ENCODE measurements around the gene CNKSR3.

Gene CNKSR3

DNA sequence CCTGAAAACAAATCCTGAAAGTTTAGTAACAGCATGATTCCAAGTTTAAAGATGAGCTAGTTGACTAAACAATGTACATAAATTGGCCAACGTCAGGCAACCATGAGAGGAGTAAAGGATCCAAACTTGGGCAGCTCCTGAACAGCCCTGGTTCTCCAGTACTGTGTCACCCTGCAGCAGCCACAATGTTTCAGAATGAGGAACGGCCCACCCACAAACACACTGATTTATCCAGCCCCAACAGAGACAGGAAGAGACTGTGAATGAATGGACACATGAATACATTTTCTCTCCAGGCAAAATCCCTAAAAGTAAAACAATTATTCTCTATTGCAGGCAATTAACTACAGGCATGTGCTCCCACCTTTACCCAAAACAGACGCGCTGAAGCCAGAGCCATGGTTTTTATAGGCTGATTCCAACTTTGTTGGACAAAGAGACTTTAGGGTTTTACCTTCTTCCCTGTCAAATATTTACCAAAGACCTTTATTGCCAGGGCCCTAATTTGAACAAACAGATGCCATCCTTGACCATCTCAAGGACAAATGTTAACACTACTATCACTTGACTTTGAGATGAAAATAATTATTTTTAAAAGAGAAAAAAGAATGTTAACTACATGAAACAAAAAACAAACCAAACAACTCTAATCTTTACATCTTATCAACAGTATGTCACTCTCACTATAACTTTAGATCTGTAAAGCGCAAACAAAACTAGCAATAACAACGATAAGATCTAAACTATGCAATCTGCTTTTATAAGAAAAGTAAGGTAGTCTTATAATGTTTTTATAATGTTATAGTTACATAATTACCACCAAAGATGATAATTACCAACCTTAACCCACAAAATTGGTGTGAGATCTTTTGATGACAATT is 22.9 kb downstream of the CNKSR3 start:
- no peak for DNase-seq (ENCODE audit: low spot score)
- in situ Hi-C loops (cut with MboI; ENCODE audit: low pct_unique_long_range_greater_than_20kb, low sequenced_read_pairs, unreplicated experiment) = no loop called here
- TF ChIP-seq, protein P1, sequence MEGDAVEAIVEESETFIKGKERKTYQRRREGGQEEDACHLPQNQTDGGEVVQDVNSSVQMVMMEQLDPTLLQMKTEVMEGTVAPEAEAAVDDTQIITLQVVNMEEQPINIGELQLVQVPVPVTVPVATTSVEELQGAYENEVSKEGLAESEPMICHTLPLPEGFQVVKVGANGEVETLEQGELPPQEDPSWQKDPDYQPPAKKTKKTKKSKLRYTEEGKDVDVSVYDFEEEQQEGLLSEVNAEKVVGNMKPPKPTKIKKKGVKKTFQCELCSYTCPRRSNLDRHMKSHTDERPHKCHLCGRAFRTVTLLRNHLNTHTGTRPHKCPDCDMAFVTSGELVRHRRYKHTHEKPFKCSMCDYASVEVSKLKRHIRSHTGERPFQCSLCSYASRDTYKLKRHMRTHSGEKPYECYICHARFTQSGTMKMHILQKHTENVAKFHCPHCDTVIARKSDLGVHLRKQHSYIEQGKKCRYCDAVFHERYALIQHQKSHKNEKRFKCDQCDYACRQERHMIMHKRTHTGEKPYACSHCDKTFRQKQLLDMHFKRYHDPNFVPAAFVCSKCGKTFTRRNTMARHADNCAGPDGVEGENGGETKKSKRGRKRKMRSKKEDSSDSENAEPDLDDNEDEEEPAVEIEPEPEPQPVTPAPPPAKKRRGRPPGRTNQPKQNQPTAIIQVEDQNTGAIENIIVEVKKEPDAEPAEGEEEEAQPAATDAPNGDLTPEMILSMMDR (IDR thresholded peaks at IDR 0.05; ENCODE audit: extremely low read depth, insufficient read depth, missing control alignments) = no peak

GRCh38 chr6:154485815-154486214 is 24.7 kb downstream of the CNKSR3 start:
- DNase-seq (ENCODE audit: low spot score) = no peak
- TF ChIP-seq, protein P1 (IDR thresholded peaks at IDR 0.05; ENCODE audit: extremely low read depth, insufficient read depth, missing control alignments) = no peak
- in situ Hi-C loops (cut with MboI; ENCODE audit: low pct_unique_long_range_greater_than_20kb, low sequenced_read_pairs, unreplicated experiment) = no loop called here

DNA sequence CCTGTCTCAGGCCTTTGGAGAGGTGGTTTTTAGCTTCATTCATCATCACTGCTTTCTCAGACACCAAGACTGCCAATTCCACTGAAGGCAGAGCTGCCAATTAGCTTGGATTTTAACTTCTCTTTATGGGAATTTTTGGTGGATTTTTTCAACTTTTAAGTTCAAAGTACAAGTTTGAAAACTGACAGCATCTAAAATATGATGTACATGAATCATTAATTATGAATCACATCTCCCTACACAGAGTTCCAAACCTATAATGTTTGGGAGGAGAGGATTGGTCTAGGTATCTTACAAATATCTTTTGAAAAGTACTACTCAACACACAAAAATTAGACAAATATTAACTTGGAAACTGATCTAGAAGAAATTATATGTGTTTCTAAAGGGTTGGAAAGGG is 25.5 kb downstream of the CNKSR3 start:
- in situ Hi-C loops (cut with MboI; ENCODE audit: low pct_unique_long_range_greater_than_20kb, low sequenced_read_pairs, unreplicated experiment) = no loop called here
- TF ChIP-seq, protein P1 (IDR thresholded peaks at IDR 0.05; ENCODE audit: extremely low read depth, insufficient read depth, missing control alignments) = no peak
- DNase-seq (ENCODE audit: low spot score) = no peak

GRCh38 chr6:154482858-154483257 is 27.6 kb downstream of the CNKSR3 start:
- TF ChIP-seq, protein P1 (IDR thresholded peaks at IDR 0.05; ENCODE audit: extremely low read depth, insufficient read depth, missing control alignments) = no peak
- no peak for DNase-seq (ENCODE audit: low spot score)
- in situ Hi-C loops (cut with MboI; ENCODE audit: low pct_unique_long_range_greater_than_20kb, low sequenced_read_pairs, unreplicated experiment) = no loop called here

- in situ Hi-C loops (cut with MboI; ENCODE audit: low pct_unique_long_range_greater_than_20kb, low sequenced_read_pairs, unreplicated experiment) = no loop called here
- TF ChIP-seq, protein P1 (IDR thresholded peaks at IDR 0.05; ENCODE audit: extremely low read depth, insufficient read depth, missing control alignments) = no peak
- DNase-seq (ENCODE audit: low spot score) = no peak
Measured at GRCh38 chr6:154481521-154482013, 28.9 kb downstream of the CNKSR3 start.

DNA sequence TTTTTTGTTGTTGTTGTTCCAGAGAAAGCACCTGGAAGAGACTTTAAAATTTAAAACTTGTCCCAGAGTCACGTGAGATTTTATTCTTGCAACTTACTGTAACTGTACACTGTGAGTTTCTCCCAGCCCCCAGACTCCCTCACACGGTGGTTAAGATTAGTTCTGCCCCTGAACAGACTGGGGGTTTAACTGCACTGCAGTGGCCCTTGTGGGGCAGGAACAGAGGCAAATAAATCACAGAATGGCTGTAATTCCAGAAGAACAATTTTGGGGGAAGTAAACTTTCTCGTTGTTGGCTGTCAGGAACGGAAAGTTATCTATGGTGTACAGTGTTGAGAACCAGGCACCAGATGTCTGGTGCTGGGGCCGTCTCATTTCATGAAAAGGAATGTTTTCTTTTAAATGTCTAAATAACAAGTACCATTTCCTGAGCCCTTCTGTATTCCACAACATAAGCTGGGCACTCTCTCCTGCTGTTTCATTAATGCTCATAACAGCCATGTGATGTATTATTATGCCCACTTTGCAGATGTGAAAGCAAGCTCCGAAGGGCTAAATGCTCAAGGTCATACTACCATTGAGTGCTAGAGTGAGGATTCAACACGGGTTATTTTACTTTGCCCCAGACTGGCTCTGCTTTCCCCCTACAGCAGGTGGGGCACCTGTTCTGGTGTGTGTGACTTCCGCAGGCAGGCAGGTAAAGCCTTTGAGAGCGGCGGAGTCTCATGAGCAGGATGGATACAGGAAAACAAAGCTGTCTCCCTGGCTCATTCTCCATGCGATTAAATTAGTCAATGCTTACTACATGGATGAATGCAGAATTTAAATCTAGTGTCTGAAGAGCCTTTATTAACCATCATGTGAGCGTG is 30.5 kb downstream of the CNKSR3 start:
- DNase-seq (ENCODE audit: low spot score) = no peak
- TF ChIP-seq, protein P1 (IDR thresholded peaks at IDR 0.05; ENCODE audit: extremely low read depth, insufficient read depth, missing control alignments) = no peak
- in situ Hi-C loops (cut with MboI; ENCODE audit: low pct_unique_long_range_greater_than_20kb, low sequenced_read_pairs, unreplicated experiment) = no loop called here

All from GM13977 (cell line).